ES-I3 (cell line): Measurements from ENCODE around the gene AIFM1.

Experiments
- H3K36me3 ChIP-seq: 2 replicates; pipeline ENCODE4 v1.6.1; 2013; ENCODE audit warnings: mild to moderate bottlenecking, low read length, control low read depth, moderate library complexity; ENCODE audit not compliant: insufficient read depth
- H3K4me1 ChIP-seq: 2 replicates; pipeline ENCODE4 v1.6.1; 2013; ENCODE audit warnings: mild to moderate bottlenecking, control low read depth, low read length; ENCODE audit not compliant: insufficient read depth
- H3K9ac ChIP-seq: 2 replicates; pipeline ENCODE4 v1.6.1; 2013; ENCODE audit warnings: low read depth, mild to moderate bottlenecking, low read length, moderate library complexity
- H3K9me3 ChIP-seq: 2 replicates; pipeline ENCODE4 v1.6.1; 2013; ENCODE audit warnings: mild to moderate bottlenecking, low read length, moderate library complexity; ENCODE audit not compliant: control insufficient read depth, insufficient read depth

AIFM1 gene

GRCh38 chrX:130176354-130176776, 10.7 kb upstream of the AIFM1 start:
- Histone ChIP-seq H3K4me1 (peaks cover 7% of the 10 kb centered on the region; the same call in 1 of the 2 replicates), H3K9me3 (no peaks in the 10 kb centered on the region), H3K9ac (no peak overlapping the region), H3K36me3 (no peaks in the 10 kb centered on the region)

GRCh38 chrX:130174937-130175336, 9.3 kb upstream of the AIFM1 start:
- Histone ChIP-seq H3K9me3 (no peaks in the 10 kb centered on the region), H3K4me1 (peaks cover 7% of the 10 kb centered on the region; the same call in 1 of the 2 replicates), H3K9ac (no peak overlapping the region), H3K36me3 (no peaks in the 10 kb centered on the region)

GRCh38 chrX:130174045-130174704, 8.5 kb upstream of the AIFM1 start:
- peaks cover 7% of the 10 kb centered on the region; the same call in 1 of the 2 replicates for H3K4me1 ChIP-seq
- H3K36me3 ChIP-seq: no peaks in the 10 kb centered on the region
- H3K9ac ChIP-seq: no peak overlapping the region
- H3K9me3 ChIP-seq: no peaks in the 10 kb centered on the region

- Histone ChIP-seq H3K9ac (peak overlapping the region; percentile 9; the same call in 1 of the 2 replicates), H3K36me3 (no peaks in the 10 kb centered on the region), H3K4me1 (peaks cover 7% of the 10 kb centered on the region; the same call in 1 of the 2 replicates), H3K9me3 (no peaks in the 10 kb centered on the region)
Observed at GRCh38 chrX:130173190-130173895, 7.7 kb upstream of the AIFM1 start.

DNA sequence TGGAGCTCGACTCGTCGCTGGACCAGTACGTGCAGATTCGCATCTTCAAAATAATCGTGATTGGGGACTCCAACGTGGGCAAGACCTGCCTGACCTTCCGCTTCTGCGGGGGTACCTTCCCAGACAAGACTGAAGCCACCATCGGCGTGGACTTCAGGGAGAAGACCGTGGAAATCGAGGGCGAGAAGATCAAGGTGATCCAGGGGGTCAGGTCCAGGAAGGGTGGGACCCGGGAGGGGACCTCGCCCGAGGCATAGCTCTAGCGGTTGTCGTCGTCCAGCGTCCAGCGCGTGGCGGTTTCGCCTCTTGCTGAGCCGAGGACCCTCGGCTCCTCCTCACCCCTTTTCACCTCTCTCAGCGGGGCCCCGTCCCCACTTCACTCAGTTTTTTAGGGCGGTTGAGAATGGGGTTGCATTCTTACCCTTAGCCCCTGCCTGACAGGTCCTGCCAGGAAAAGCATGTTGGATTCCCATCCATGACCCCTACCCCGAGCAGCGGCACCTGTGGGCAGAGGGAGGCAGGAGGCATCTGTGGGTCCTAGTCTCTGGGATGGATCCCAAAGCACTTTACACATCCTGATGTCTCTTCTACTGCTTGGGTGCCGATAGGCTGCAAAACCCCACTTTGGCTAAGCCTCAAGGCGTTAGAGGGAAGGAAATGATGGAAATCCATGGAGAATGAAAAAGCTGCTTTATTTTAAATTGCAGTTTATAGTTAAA, 6.6 kb upstream of the AIFM1 start:
- no peaks in the 10 kb centered on the region for H3K36me3 ChIP-seq
- H3K4me1 ChIP-seq: peaks cover 7% of the 10 kb centered on the region; the same call in 1 of the 2 replicates
- H3K9ac ChIP-seq: peak overlapping the region; percentile 49; the same call in 1 of the 2 replicates
- H3K9me3 ChIP-seq: no peaks in the 10 kb centered on the region

DNA sequence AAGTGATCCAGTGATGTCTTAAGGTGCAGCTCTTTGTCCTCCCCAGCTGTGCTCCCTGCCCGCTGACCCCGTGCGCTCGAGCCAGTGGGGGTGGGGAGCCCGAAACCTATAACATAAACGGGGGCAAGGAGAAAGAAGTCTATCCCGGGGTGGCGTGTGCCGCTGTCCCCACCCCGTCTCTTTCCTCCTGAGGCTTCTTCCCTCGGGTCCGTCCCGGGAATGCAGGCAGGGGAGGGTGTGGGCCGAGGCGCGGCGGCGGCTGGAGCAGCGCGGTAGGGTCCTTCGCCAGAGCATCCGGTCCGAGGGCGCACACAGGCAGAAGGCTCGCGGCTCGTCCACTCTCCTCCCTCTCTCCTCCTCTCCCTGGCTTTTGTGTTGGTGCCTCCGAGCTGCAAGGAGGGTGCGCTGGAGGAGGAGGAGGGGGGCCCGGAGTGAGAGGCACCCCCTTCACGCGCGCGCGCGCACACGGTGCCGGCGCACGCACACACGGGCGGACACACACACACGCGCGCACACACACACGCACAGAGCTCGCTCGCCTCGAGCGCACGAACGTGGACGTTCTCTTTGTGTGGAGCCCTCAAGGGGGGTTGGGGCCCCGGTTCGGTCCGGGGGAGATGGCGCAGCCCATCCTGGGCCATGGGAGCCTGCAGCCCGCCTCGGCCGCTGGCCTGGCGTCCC, 5.9 kb upstream of the AIFM1 start, which contains the start of gene RAB33A:
Gene RAB33A, plus strand, starts transcription at position 517 of the 681 bp plus-strand sequence. Its CDS starts 101 bp downstream, at position 618.
- Histone ChIP-seq H3K36me3 (no peaks in the 10 kb centered on the region), H3K4me1 (peaks cover 7% of the 10 kb centered on the region; the same call in 1 of the 2 replicates), H3K9me3 (no peaks in the 10 kb centered on the region), H3K9ac (peak within 1 kb of the TSS; percentile 49; the same call in 1 of the 2 replicates)

GRCh38 chrX:130170752-130171445, 5.3 kb upstream of the AIFM1 start:
- H3K9me3 ChIP-seq: no peaks in the 10 kb centered on the region
- H3K36me3 ChIP-seq: no peaks in the 10 kb centered on the region
- H3K4me1 ChIP-seq: peaks cover 7% of the 10 kb centered on the region; the same call in 1 of the 2 replicates
- peak overlapping the region; percentile 49; the same call in 1 of the 2 replicates for H3K9ac ChIP-seq

GRCh38 chrX:130167040-130167439, 1.4 kb upstream of the AIFM1 start:
- H3K9me3 ChIP-seq: no peaks in the 10 kb centered on the region
- no peaks in the 10 kb centered on the region for H3K36me3 ChIP-seq
- no peak overlapping the region for H3K9ac ChIP-seq
- H3K4me1 ChIP-seq: peaks cover 6% of the 10 kb centered on the region; the same call in 1 of the 2 replicates

- no peaks in the 10 kb centered on the region for H3K9me3 ChIP-seq
- no peaks in the 10 kb centered on the region for H3K36me3 ChIP-seq
- H3K4me1 ChIP-seq: peaks cover 6% of the 10 kb centered on the region; the same call in 1 of the 2 replicates
- H3K9ac ChIP-seq: peak overlapping the region; percentile 82
Observed at GRCh38 chrX:130166503-130166777, 799 bp upstream of the AIFM1 start.

DNA sequence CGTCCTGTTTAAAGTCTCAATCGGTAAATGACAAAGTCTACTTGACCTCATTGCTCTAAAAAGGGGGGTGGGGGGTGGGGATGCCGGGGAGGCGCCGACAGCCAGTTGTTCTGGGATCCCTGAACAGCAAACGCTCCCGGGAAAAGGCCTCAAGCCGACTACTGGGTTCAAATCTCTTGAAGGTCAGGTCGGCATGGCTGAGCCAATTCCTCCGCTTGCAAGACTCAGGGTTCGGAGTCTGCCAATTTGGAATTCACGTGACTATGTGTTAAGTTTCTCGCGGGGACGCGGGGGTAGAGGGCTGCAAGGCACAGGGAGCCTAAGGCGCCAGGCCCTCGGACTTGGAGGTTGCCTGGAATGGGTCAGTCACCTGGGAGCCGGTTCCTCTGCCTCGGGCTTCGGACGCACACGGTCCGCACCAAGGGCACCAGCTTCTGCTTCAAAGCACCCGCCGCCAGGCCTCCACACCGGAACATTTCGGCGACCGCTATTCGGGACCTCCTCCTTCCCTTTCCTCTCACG, 399 bp downstream of the AIFM1 start:
- H3K9ac ChIP-seq: peak overlapping the region; percentile 82

DNA sequence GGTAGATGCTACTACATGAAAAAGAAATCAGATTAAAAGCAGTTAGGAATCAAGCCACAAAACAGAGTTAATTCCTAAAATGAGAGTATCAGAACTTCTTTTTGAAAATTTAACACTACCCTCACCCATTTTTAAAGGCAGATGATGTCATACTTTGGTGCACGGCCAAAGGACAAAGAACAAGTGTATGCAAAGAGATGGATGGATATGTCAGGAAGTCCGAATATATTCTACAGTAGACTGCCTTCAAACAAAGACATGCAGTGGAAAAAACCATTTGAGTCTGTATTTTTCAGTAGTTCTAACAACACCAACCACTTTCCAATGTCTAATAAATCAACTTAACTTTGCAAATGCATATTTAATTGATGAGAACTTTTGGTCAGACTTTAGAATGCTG, 2.2 kb downstream of the AIFM1 start:
- no peak overlapping the region for H3K9ac ChIP-seq
- H3K4me1 ChIP-seq: peaks cover 6% of the 10 kb centered on the region; the same call in 1 of the 2 replicates
- H3K36me3 ChIP-seq: no peaks in the 10 kb centered on the region
- H3K9me3 ChIP-seq: no peaks in the 10 kb centered on the region

More for the DNA sequence above, 399 bp downstream of the AIFM1 start:
- no peaks in the 10 kb centered on the region for H3K36me3 ChIP-seq
- no peaks in the 10 kb centered on the region for H3K9me3 ChIP-seq
- peaks cover 6% of the 10 kb centered on the region; the same call in 1 of the 2 replicates for H3K4me1 ChIP-seq

GRCh38 chrX:130162094-130162735, 3.4 kb downstream of the AIFM1 start:
- Histone ChIP-seq H3K9ac (no peak overlapping the region), H3K9me3 (no peaks in the 10 kb centered on the region), H3K4me1 (peaks cover 6% of the 10 kb centered on the region; the same call in 1 of the 2 replicates), H3K36me3 (no peaks in the 10 kb centered on the region)

- no peak overlapping the region for H3K9ac ChIP-seq
- peaks cover 6% of the 10 kb centered on the region; the same call in 1 of the 2 replicates for H3K4me1 ChIP-seq
- H3K36me3 ChIP-seq: 0 out of 2 replicates have a peak, but pooled peaks cover 2% of the 10 kb centered on the region
- H3K9me3 ChIP-seq: no peaks in the 10 kb centered on the region
Observed at GRCh38 chrX:130159776-130160175, 5.9 kb downstream of the AIFM1 start.
